HCT116 (cell line): ENCODE results near the gene ATM.

ENCODE experiments used
- CEBPB ChIP-seq: IDR thresholded peaks from 2 replicates; pipeline ENCODE4 v1.6.1; 2012; ENCODE audit warnings: low read depth
- EZH2 ChIP-seq: fragments of 200-600 bp; sonication (generic); IDR thresholded peaks from 2 replicates; pipeline ENCODE4 v1.6.1; 2017; ENCODE audit warnings: antibody characterized with exemption, mixed run types
- EZH2phosphoT487 ChIP-seq: fragments of 200-600 bp; IDR thresholded peaks from 2 replicates; pipeline ENCODE4 v1.6.1; 2018; ENCODE audit warnings: antibody characterized with exemption, borderline replicate concordance
- JUND ChIP-seq: IDR thresholded peaks from 2 replicates; pipeline ENCODE4 v1.6.1; 2012
- RAD21 ChIP-seq: IDR thresholded peaks from 2 replicates; pipeline ENCODE4 v1.6.1; 2012; ENCODE audit warnings: low read depth, mild to moderate bottlenecking
- TF ChIP-seq, protein P1 (sequence below), 3 experiments: fragments of 200-600 bp in 1 of 3; sonication (generic) in 1 of 3; IDR thresholded peaks in 2 of 3; conservative IDR thresholded peaks in 1 of 3; 2 replicates each; pipeline ENCODE4 v1.5.1; 2012 to 2017; ENCODE audit warnings: low read depth in 2 of 3, low read length in 2 of 3, antibody characterized with exemption in 1 of 3, borderline replicate concordance in 1 of 3, control low read depth in 1 of 3, mild to moderate bottlenecking in 1 of 3, mixed read lengths in 1 of 3, mixed run types in 1 of 3, moderate library complexity in 1 of 3; ENCODE audit not compliant: insufficient read depth in 1 of 3

DNA sequence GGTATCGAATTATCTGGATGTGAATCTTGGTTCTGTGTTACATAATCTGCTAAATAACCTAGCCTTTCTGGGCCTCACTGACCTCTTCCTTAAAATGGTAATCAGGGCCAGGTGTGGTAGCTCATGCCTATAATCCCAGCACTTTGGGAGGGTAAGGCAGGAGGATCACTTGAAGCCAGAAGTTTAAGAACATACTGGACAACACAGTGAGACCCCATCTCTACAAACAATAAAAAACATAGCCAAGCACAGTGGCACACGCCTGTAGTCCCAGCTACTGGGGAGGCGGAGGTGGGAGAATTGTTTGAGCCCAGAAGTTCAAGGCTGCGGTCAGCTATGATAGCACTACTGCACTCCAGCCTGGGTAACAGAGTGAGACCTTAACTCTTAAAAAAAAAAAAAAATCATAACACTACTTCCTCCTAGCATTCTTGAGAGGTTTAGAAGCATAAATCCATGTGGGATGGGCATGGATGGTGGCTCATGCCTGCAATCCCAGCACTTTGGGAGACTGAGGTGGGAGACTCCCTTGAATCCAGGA, 171.9 kb downstream of the ATM start:
- TF ChIP-seq RAD21 (no peak), CEBPB (no peak), EZH2 (no peak), JUND (no peak), EZH2phosphoT487 (no peak)
- TF ChIP-seq, protein P1, sequence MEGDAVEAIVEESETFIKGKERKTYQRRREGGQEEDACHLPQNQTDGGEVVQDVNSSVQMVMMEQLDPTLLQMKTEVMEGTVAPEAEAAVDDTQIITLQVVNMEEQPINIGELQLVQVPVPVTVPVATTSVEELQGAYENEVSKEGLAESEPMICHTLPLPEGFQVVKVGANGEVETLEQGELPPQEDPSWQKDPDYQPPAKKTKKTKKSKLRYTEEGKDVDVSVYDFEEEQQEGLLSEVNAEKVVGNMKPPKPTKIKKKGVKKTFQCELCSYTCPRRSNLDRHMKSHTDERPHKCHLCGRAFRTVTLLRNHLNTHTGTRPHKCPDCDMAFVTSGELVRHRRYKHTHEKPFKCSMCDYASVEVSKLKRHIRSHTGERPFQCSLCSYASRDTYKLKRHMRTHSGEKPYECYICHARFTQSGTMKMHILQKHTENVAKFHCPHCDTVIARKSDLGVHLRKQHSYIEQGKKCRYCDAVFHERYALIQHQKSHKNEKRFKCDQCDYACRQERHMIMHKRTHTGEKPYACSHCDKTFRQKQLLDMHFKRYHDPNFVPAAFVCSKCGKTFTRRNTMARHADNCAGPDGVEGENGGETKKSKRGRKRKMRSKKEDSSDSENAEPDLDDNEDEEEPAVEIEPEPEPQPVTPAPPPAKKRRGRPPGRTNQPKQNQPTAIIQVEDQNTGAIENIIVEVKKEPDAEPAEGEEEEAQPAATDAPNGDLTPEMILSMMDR (IDR thresholded peaks at IDR 0.05 in 2 of 3, conservative IDR thresholded peaks at IDR 0.05 in 1 of 3; ENCODE audit: borderline replicate concordance in 1 of 3, insufficient read depth in 1 of 3, low read depth in 2 of 3, low read length in 2 of 3) = no peak
